Spinal cord (tissue), 10 donors: ENCODE data around the gene LDLRAD4. TPM values are rescaled to one million over a fixed set of nuclear protein-coding genes. Genes with fewer than 3 reads are reported as not detected.
A peak's percentile ranks its signal among the peaks of the same experiment; 100 is the strongest.

Experiments
- DNase-seq, 6 donors: peaks; one replicate each; pipeline versions ENCODE4 v3.0.0 to v3.0.0-alpha.2; 2013 to 2015; ENCODE audit warnings: low spot score in 6 of 6, low read depth in 4 of 6
- H3K27ac ChIP-seq: one replicate; pipeline ENCODE4 v1.5.1; 2013; ENCODE audit warnings: low read depth, low read length, control low read depth
- H3K27me3 ChIP-seq: one replicate; pipeline ENCODE4 v1.6.1; 2013; ENCODE audit warnings: low read length; ENCODE audit not compliant: control insufficient read depth, insufficient read depth
- H3K36me3 ChIP-seq: one replicate; pipeline ENCODE4 v1.6.1; 2013; ENCODE audit warnings: low read length; ENCODE audit not compliant: control insufficient read depth, insufficient read depth
- H3K4me1 ChIP-seq: one replicate; pipeline ENCODE4 v1.6.1; 2013; ENCODE audit warnings: low read length; ENCODE audit not compliant: control insufficient read depth, insufficient read depth
- H3K4me3 ChIP-seq: one replicate; pipeline ENCODE4 v1.5.1; 2013; ENCODE audit warnings: low read depth, low read length, control low read depth
- H3K9me3 ChIP-seq: one replicate; pipeline ENCODE4 v1.6.1; 2013; ENCODE audit warnings: low read length; ENCODE audit not compliant: control insufficient read depth, insufficient read depth
- WGBS: methylation state at CpG from one replicate; pipeline ENCODE4 v1.1.5; 2013; ENCODE audit warnings: missing lambda C conversion rate; ENCODE audit not compliant: insufficient coverage; 5-methylcytosine and 5-hydroxymethylcytosine counted together
- polyA plus RNA-seq, 2 donors: library from polyadenylated mRNA; unstranded; fragments of 120-200 nt; gene quantifications; one replicate each; pipeline ENCODE4 v1.2.1, GENCODE V29; 2013; ENCODE audit not compliant: insufficient read length in 2 of 2
- total RNA-seq, 2 donors: library from RNA; depleted of rRNA in 1 of 2; stranded (reverse); fragments of 120-200 nt in 1 of 2; fragments of >200 nt in 1 of 2; gene quantifications; one replicate each; pipeline versions ENCODE4 v1.2.3 to v1.2.4, GENCODE V29; 2013 to 2014
- donor health status: healthy.

LDLRAD4 gene
- total and polyA plus RNA-seq, 4 donors, result 26.7 to 67.7 (median 38.5) TPM

DNA sequence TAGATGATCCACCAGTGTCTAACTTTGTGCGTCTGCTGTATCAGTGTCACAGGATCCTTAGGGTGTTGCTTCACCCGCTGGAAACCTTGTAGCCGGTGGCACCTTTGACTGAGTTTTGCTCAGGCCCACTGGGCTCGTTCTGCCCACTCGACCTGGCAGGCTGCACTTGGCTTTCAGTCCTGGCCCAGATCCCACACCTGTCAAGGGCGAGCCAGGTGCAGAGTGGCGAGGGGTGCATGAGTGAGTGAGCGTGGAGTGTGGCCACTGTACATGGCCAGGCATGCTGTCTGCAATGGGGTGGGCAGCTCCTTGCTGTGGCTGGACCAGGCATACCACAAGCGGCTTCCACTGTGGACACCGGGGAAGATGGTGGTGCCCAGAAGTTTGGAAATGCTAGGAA is 328.8 kb downstream of the LDLRAD4 start:
- H3K27me3 ChIP-seq, result no peaks in the 10 kb centered on the region
- H3K4me3 ChIP-seq, result no peak overlapping the region
- H3K27ac ChIP-seq, result no peak overlapping the region
- H3K9me3 ChIP-seq, result no peaks in the 10 kb centered on the region
- DNase-seq, result no peak
- WGBS, result 85% methylated on average over 10 of the region's 10 CpGs
- H3K4me1 ChIP-seq, result peaks cover 44% of the 10 kb centered on the region
- H3K36me3 ChIP-seq, result peaks cover 5% of the 10 kb centered on the region

DNA sequence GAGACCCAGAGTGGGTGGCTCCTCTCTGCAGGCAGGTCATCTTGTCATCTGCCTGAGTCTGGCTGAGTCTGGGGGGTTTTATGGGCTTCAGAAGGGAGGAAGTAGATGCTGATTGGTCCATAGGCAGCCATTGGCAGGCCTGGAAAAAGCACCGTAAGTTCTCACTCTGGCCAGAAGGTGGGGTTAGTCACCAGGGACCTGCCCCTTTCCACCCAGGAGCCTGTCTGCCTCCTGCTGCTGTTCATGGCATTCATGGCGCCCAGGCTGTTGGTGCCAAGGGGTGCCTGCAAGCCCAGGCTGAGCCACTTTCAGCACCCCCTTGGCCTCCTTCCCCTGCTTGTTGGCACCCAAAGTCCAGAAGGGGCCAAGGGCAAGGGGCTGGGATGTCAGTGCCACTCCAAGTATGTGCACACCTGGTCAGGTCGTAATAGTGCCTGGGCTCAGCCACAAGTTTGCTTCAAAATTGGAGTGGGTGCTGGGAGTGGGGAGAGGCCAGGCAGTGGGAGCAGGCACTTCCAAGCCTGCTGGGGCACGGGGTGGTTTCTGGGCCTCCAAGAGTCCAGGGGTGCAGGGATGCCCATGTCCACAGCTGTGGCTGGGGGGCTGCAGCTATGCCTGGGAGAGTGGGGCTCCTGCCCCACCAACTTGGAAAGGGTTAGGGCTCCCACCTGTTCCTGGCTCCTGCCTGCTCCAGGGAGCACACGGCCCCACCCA is 329.7 kb downstream of the LDLRAD4 start:
- WGBS, result 96% methylated on average over 4 of the region's 5 CpGs

DNA sequence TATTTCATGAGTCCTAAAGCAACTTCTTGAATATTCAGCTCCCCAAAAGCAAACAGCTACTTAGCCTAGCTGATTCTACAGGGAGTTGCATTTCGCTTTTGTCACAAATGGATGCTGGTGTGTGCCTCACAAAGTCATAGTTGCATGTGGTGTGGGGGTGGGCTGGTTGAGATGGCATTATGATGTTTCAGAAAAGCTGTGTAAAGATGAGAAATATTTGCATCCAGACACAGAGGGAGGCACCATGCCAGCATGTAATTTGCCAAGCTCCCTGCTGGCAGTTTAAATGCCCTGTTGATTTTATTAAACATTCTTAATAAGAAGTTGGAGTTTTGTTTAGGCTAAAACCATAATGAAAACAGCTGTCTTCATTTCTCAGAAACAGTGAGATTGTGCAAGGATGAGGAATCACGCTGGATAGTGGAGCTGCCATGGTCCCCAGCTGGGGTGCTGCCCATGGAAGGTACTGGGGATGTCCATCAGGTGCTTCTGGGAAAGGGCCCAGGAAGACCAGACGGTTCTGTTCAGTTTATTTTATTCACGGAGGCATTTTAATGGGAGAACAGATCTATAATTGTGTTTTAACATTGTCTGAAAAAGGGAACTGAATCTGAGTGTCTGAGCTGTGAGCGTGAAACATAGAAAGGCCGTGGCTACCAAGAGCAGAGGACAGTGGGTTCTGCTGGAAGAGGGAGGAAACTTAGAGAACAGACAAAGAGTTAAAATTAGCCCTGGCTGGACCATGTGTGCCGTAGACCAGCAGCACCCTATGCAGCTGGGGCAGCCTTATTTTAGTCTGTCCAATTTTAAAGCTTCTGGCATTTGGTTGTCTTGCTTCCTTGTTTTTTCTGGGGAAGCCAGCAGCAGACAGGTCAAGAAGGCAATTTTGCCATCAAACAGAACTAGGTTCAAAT is 330.7 kb downstream of the LDLRAD4 start:
- Histone ChIP-seq H3K4me3 (no peak overlapping the region), H3K9me3 (no peaks in the 10 kb centered on the region), H3K4me1 (peaks cover 40% of the 10 kb centered on the region), H3K27me3 (no peaks in the 10 kb centered on the region), H3K36me3 (no peaks in the 10 kb centered on the region), H3K27ac (no peak overlapping the region)
- WGBS, result 27% methylated on average over 6 of the region's 7 CpGs
- DNase-seq, result peak in 2 of 6 donors; percentile 64 to 91

More for the DNA sequence above, 329.7 kb downstream of the LDLRAD4 start:
- Histone ChIP-seq H3K27ac (no peak overlapping the region), H3K4me1 (peaks cover 45% of the 10 kb centered on the region), H3K36me3 (peaks cover 5% of the 10 kb centered on the region), H3K9me3 (no peaks in the 10 kb centered on the region), H3K4me3 (no peak overlapping the region), H3K27me3 (no peaks in the 10 kb centered on the region)
- DNase-seq, result no peak

DNA sequence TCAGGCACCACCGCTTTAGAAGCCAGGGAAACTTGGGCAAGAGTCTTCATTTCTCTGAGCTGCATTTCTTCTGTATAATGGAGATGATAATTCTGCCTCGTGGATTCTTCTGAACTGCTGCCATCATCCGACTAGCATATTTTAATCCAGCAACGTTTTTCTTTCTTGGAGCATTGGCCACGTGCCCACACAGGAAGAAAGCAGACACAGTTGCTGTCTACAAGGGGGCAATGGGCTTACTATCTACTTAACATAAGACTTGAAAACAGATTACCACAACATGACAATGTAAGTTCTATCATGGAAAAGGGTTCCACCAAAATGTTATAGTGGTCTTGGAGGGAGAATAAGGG is 331.3 kb downstream of the LDLRAD4 start:
- H3K4me3 ChIP-seq, result no peak overlapping the region
- H3K36me3 ChIP-seq, result no peaks in the 10 kb centered on the region
- peak in 2 of 6 donors; percentile 72 to 80 for DNase-seq
- H3K27me3 ChIP-seq, result no peaks in the 10 kb centered on the region
- H3K9me3 ChIP-seq, result no peaks in the 10 kb centered on the region
- peaks cover 40% of the 10 kb centered on the region for H3K4me1 ChIP-seq
- no peak overlapping the region for H3K27ac ChIP-seq
- WGBS, result 27% methylated on average over 3 of the region's 5 CpGs

DNA sequence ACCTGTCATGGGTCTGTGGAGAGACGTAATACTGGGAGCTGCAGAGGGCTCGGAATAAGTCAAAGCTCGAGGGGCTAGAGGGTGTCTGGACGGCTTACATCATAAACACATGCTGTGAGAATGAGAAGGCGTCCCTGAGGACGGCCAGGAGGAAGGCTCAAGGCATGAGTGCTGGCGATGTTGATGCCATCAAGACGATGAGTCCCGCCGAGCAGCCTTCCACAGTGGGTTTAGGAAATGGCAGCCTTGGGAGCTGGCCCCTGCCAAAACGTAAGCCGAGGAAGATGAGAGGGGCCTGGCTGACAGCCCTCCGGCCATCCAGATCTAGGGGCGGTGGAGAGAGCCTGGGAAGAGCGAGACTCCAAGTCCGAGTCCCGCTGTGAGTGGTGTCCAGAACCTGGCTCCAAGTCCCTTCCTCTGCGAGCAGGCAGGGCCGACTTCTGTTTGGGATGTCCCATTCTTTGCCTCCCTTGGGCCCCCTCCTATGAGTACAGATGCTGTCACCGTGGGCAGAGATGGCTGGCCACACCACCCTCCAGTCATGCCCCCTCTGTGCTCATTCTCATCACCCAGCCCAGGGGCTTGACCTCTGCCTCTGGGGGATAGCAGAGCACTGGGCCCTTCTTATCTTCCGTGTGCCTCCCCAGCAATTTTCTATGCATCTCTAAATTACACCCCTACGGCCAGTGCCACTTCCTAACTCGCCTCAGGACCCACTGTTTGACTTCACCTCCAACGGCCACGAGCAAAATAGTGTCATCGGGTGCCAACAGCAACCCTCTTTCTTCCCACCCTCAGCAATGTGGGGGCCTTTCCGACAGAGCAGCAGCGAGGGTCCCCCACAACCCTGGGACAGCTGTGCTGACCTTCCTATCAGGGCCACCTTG is 332.1 kb downstream of the LDLRAD4 start:
- H3K36me3 ChIP-seq, result no peaks in the 10 kb centered on the region
- no peaks in the 10 kb centered on the region for H3K9me3 ChIP-seq
- H3K27ac ChIP-seq, result no peak overlapping the region
- no peak overlapping the region for H3K4me3 ChIP-seq
- DNase-seq, result no peak
- WGBS, result 92% methylated on average over 28 of the region's 28 CpGs
- H3K4me1 ChIP-seq, result peaks cover 40% of the 10 kb centered on the region
- H3K27me3 ChIP-seq, result no peaks in the 10 kb centered on the region

DNA sequence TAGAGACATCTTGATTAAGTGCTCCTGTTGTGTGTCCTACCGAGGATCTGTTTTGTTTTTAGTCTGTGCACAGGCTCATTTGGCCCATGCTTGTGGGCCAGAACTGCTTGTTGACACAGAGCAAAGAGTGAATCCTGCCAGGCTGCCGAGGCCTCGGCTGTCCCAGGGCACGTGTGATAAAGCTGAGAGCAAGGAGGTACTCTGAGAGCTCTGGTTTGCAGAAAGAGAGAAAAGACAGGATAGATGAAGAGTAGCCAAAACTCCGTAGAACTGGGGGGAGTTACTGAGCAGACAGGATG is 332.7 kb downstream of the LDLRAD4 start:
- no peak overlapping the region for H3K4me3 ChIP-seq
- no peak overlapping the region for H3K27ac ChIP-seq
- 70% methylated on average over 5 of the region's 5 CpGs for WGBS
- no peak for DNase-seq
- no peaks in the 10 kb centered on the region for H3K27me3 ChIP-seq
- no peaks in the 10 kb centered on the region for H3K36me3 ChIP-seq
- H3K4me1 ChIP-seq, result peaks cover 37% of the 10 kb centered on the region
- no peaks in the 10 kb centered on the region for H3K9me3 ChIP-seq

DNA sequence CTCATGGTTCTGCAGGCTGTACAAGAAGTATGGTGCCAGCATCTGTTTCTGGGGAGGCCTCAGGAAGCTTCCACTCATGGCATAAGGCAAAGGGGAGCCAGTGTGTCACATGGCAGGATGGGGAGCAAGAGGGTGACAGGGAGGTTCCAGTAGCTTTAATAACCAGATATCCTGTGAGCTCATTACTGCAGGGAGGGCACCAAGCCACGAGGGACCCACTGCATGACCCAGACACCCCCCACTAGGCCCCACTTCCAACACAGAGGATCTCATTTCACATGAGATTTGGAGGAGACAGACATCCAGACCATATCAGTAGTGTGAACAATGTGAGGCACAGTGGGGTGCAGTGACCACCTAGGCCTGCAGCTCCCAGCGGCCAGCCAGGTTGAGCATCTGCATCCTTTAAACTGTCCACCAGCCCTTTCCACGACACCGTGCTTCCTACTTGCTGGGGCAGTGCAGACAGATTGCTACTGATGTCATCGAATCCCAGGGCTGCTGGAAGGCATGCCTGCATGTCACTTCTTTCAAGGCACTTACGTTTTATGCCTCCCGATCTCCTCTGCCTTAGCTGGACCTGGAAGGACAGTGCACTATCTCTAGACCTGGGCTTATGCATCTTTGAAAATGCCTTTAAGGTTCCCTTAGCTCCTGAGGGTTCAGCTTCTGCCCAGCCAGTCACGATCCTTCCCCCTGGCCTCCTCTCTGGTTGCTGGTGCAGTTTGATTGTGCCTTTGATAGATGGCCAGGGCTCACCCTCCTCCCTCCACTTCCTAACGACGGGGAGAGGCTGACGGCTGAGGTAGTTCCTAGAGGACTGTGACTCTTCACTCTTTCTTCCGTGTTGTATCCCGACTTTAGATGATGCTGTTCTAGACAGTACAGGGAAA is 333.5 kb downstream of the LDLRAD4 start:
- H3K4me1 ChIP-seq, result peaks cover 37% of the 10 kb centered on the region
- H3K27ac ChIP-seq, result no peak overlapping the region
- no peaks in the 10 kb centered on the region for H3K9me3 ChIP-seq
- no peaks in the 10 kb centered on the region for H3K27me3 ChIP-seq
- no peak overlapping the region for H3K4me3 ChIP-seq
- no peak for DNase-seq
- WGBS, result 57% methylated on average over 7 of the region's 13 CpGs
- H3K36me3 ChIP-seq, result no peaks in the 10 kb centered on the region

DNA sequence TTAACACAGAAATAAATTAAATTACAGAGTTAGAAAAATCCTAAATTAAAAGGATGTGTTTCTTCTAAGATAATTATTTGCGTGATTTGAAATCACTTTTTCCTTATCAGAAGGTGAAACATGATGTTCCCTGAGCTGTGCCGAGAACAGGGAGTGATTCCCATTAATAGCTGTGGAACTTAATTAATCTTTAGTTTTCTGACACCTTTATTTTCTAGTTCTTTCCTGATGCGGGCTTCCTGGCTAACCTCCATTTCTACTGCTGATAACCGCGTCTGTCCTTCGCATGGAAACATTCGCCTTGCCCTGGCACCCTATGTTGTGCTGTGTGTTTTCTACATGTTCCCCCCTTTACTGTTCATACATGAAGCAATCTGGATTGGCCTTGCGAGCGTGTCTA is 334.9 kb downstream of the LDLRAD4 start:
- Histone ChIP-seq H3K36me3 (no peaks in the 10 kb centered on the region), H3K27me3 (no peaks in the 10 kb centered on the region), H3K27ac (no peak overlapping the region), H3K4me1 (peaks cover 32% of the 10 kb centered on the region), H3K9me3 (no peaks in the 10 kb centered on the region), H3K4me3 (no peak overlapping the region)
- no peak for DNase-seq
- WGBS, result no CpG with 5 or more reads among the region's 9 CpGs

DNA sequence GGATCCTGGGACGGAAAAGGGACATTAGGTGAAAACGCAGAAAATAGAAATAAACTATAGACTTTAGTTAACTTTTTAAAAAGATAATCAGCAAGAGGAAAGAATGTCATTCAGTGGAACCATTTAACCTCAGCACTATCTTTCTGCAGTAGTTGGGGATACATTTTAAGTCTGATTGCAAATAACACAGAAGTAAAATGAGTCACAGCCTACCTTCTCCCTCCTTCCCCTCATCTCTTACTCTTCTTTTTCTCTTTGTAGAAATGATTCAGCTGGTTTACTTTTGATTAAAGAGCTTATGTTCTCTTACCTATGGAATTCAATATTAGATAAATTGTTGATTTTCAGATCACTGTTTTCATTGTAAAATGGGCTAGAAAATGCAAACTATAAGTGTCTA is 336.6 kb downstream of the LDLRAD4 start:
- Histone ChIP-seq H3K4me1 (peaks cover 20% of the 10 kb centered on the region), H3K27ac (no peak overlapping the region)

More for the DNA sequence above, 336.6 kb downstream of the LDLRAD4 start:
- H3K36me3 ChIP-seq, result no peaks in the 10 kb centered on the region
- no peak overlapping the region for H3K4me3 ChIP-seq
- WGBS, result no CpG with 5 or more reads among the region's 2 CpGs
- no peak for DNase-seq
- no peaks in the 10 kb centered on the region for H3K27me3 ChIP-seq
- H3K9me3 ChIP-seq, result no peaks in the 10 kb centered on the region
